K562 (cell line): ENCODE results near the gene PCMTD2. TPM values are rescaled to one million over a fixed set of nuclear protein-coding genes. Genes with fewer than 3 reads are reported as not detected.

Experiments used
- ATAC-seq: fragments of 200-7000 bp; cut with Tn5 transposase; 3 replicates; pipeline ENCODE4 v1.9.1; 2020; ENCODE audit warnings: moderate library complexity
- BruUV-seq: library from RNA; stranded (reverse); fragments of 400-500 nt; replicated peaks from 2 replicates; lab custom pipeline; 2021; lab: Mats Ljungman, UMichigan
- CTCF ChIA-PET: fragments of 300-600 bp; formaldehyde crosslinking; extraction: SDS; loops from one replicate; lab custom pipeline; 2021; ENCODE audit warnings: low intra/inter-chr PET ratio; lab: Yijun Ruan, JAX
- POLR2A ChIA-PET: fragments of 300-600, 350-650 bp; sonication (Branson Sonifier 250); formaldehyde crosslinking; extraction: SDS; loops from one replicate; lab custom pipeline; 2021; ENCODE audit warnings: antibody characterized with exemption, inconsistent platforms; lab: Yijun Ruan, JAX
- DNase-seq, 4 experiments: peaks; one replicate each; pipeline versions ENCODE4 v3.0.0 to v3.0.0-alpha.2; 2011 to 2018; ENCODE audit warnings: low spot score in 3 of 4, mixed read lengths in 3 of 4; ENCODE audit errors: extremely low read depth in 1 of 4
- FAIRE-seq: peaks from 2 replicates; lab custom pipeline; 2011; peaks lifted over from hg19 to GRCh38; lab: Jason Lieb, UNC
- H2AFZ ChIP-seq: 2 replicates; pipeline ENCODE4 v1.6.0; 2011; ENCODE audit warnings: low read depth, low read length, control low read depth, inconsistent platforms
- H3K27ac ChIP-seq: fragments of 200-600 bp; 3 replicates; pipeline ENCODE4 v1.8.0; 2011; ENCODE audit warnings: low read depth, mild to moderate bottlenecking, control low read depth, inconsistent platforms, low read length, moderate library complexity, mixed read lengths; ENCODE audit errors: extremely low read depth
- H3K27me3 ChIP-seq, 2 experiments: fragments of 300-600 bp in 1 of 2; 2 replicates in 1 of 2; 3 replicates in 1 of 2; pipeline versions ENCODE4 v1.6.0 to v1.8.0; 2011; ENCODE audit warnings: inconsistent platforms in 2 of 2, low read length in 2 of 2, mild to moderate bottlenecking in 1 of 2, mixed read lengths in 1 of 2, moderate library complexity in 1 of 2; ENCODE audit not compliant: control insufficient read depth in 2 of 2, insufficient read depth in 2 of 2
- H3K36me3 ChIP-seq: fragments of 300-600 bp; 3 replicates; pipeline ENCODE4 v1.8.0; 2011; ENCODE audit warnings: mild to moderate bottlenecking, low read length, inconsistent platforms; ENCODE audit not compliant: control insufficient read depth, insufficient read depth
- H3K4me1 ChIP-seq, 2 experiments: fragments of 200-600 bp in 1 of 2; replicated peaks in 1 of 2; 2 replicates in 1 of 2; 3 replicates in 1 of 2; pipeline versions ENCODE4 v1.5.1 to v1.8.0; 2011; ENCODE audit warnings: inconsistent platforms in 2 of 2, low read length in 2 of 2, mild to moderate bottlenecking in 1 of 2, mixed read lengths in 1 of 2, moderate library complexity in 1 of 2; ENCODE audit not compliant: control insufficient read depth in 2 of 2, insufficient read depth in 2 of 2
- H3K4me2 ChIP-seq: 2 replicates; pipeline ENCODE4 v1.6.1; 2011; ENCODE audit warnings: low read length, control low read depth, inconsistent platforms, mixed read lengths; ENCODE audit not compliant: insufficient read depth
- H3K4me3 ChIP-seq: fragments of 200-600 bp; sonication (generic), shearing (Covaris generic); 2 replicates; pipeline ENCODE4 v1.5.1; 2016; ENCODE audit warnings: control low read depth, inconsistent platforms
- H3K79me2 ChIP-seq: fragments of 200-600 bp; 3 replicates; pipeline ENCODE4 v1.8.0; 2011; ENCODE audit warnings: low read length, inconsistent platforms; ENCODE audit not compliant: control insufficient read depth, insufficient read depth
- H3K9ac ChIP-seq, 2 experiments: 2 replicates each; pipeline versions ENCODE4 v1.6.0 to v1.6.1; 2011; ENCODE audit warnings: low read depth in 2 of 2, low read length in 2 of 2, control low read depth in 1 of 2, inconsistent platforms in 1 of 2, mild to moderate bottlenecking in 1 of 2, mixed read lengths in 1 of 2; ENCODE audit not compliant: insufficient read depth in 1 of 2
- H3K9me1 ChIP-seq: one replicate; pipeline ENCODE4 v1.6.0; 2011; ENCODE audit warnings: inconsistent platforms, mild to moderate bottlenecking, low read length, moderate library complexity; ENCODE audit not compliant: control insufficient read depth, insufficient read depth
- H3K9me3 ChIP-seq: replicated peaks from 2 replicates; pipeline ENCODE4 v1.5.1; 2011; ENCODE audit warnings: low read depth, low read length, inconsistent platforms; ENCODE audit not compliant: control insufficient read depth, insufficient read depth
- H4K20me1 ChIP-seq: replicated peaks from 2 replicates; pipeline ENCODE4 v1.6.1; 2011; ENCODE audit warnings: low read length, inconsistent platforms, mixed read lengths; ENCODE audit not compliant: control insufficient read depth, insufficient read depth
- CGGBP1 ChIP-seq: fragments of 250-450 bp; sonication (Bioruptor Pico); IDR thresholded peaks from 2 replicates; pipeline ENCODE4 v1.9.0; 2021; ENCODE audit warnings: mild to moderate bottlenecking
- CHD1 ChIP-seq: fragments of 200-600 bp; sonication (generic); IDR thresholded peaks from one replicate; pipeline ENCODE4 v1.6.1; 2012; ENCODE audit warnings: mild to moderate bottlenecking, moderate library complexity, low read length, inconsistent platforms
- ETV5 ChIP-seq: sonication (generic); formaldehyde crosslinking; IDR thresholded peaks from 2 replicates; pipeline ENCODE4 v1.4.0; 2020; ENCODE audit warnings: low read depth, mild to moderate bottlenecking, missing genetic modification reagents
- HMG20B ChIP-seq: fragments of 250-450 bp; sonication (Bioruptor Pico); IDR thresholded peaks from 2 replicates; pipeline ENCODE4 v1.5.0; 2021; ENCODE audit warnings: mild to moderate bottlenecking
- ILF3 ChIP-seq: fragments of 450-650 bp; IDR thresholded peaks from 2 replicates; pipeline ENCODE4 v1.6.1; 2018; ENCODE audit warnings: antibody characterized with exemption, mild to moderate bottlenecking, moderate library complexity, borderline replicate concordance
- KLF10 ChIP-seq: fragments of 250-450 bp; sonication (Bioruptor Pico); IDR thresholded peaks from 2 replicates; pipeline ENCODE4 v1.6.1; 2021; ENCODE audit warnings: matching md5 sums
- MTF1 ChIP-seq: fragments of 250-450 bp; sonication (Bioruptor Pico); IDR thresholded peaks from 2 replicates; pipeline ENCODE4 v1.9.0; 2021; ENCODE audit warnings: moderate library complexity, mild to moderate bottlenecking, inconsistent platforms, borderline replicate concordance
- PCBP1 ChIP-seq: fragments of 200-400 bp; formaldehyde crosslinking; IDR thresholded peaks from 2 replicates; pipeline ENCODE4 v1.6.1; 2018; ENCODE audit warnings: mild to moderate bottlenecking, low read depth, low read length; ENCODE audit not compliant: poor library complexity, severe bottlenecking
- XRCC3 ChIP-seq: fragments of 450-650 bp; IDR thresholded peaks from 2 replicates; pipeline ENCODE4 v1.6.1; 2017; ENCODE audit warnings: mild to moderate bottlenecking, moderate library complexity
- YY1 ChIP-seq, 3 experiments: IDR thresholded peaks; 2 replicates each; pipeline ENCODE4 v1.6.1; 2011; ENCODE audit warnings: low read length in 2 of 3, mild to moderate bottlenecking in 2 of 3, moderate library complexity in 2 of 3, borderline replicate concordance in 1 of 3, control low read depth in 1 of 3, low read depth in 1 of 3; ENCODE audit not compliant: insufficient read depth in 3 of 3, insufficient replicate concordance in 2 of 3, control insufficient read depth in 1 of 3, insufficient read length in 1 of 3; ENCODE audit errors: extremely low read depth in 1 of 3
- ZC3H4 ChIP-seq: sonication (generic); formaldehyde crosslinking; IDR thresholded peaks from 2 replicates; pipeline ENCODE4 v1.9.0; 2021; ENCODE audit warnings: missing genetic modification reagents, borderline replicate concordance
- ZNF124 ChIP-seq: sonication (generic); formaldehyde crosslinking; IDR thresholded peaks from 2 replicates; pipeline ENCODE4 v1.8.1; 2022; ENCODE audit warnings: missing genetic modification reagents
- ZNF311 ChIP-seq: fragments of 250-450 bp; sonication (Bioruptor Pico); IDR thresholded peaks from 2 replicates; pipeline ENCODE4 v1.4.0; 2020; ENCODE audit warnings: mild to moderate bottlenecking, moderate library complexity
- ZNF644 ChIP-seq: fragments of 200-800 bp; sonication (Bioruptor generic); IDR thresholded peaks from 2 replicates; pipeline ENCODE4 v1.6.1; 2016; ENCODE audit warnings: low read depth, missing genetic modification characterization, missing compliant biosample characterization
- ZNF695 ChIP-seq: fragments of 450-650 bp; formaldehyde crosslinking; IDR thresholded peaks from 2 replicates; pipeline ENCODE4 v1.4.0; 2020; ENCODE audit warnings: mild to moderate bottlenecking, moderate library complexity
- WGBS: fragments of 100-300 bp; shearing (Covaris generic); methylation state at CpG from one replicate; pipeline ENCODE4 v1.1.6; 2016; ENCODE audit warnings: low coverage, mixed read lengths; ENCODE audit not compliant: insufficient coverage; ENCODE audit errors: missing lambda C conversion rate; 5-methylcytosine and 5-hydroxymethylcytosine counted together
- in situ Hi-C: fragments of 300-500 bp; cut with MboI; formaldehyde crosslinking; loops from 4 replicates; pipeline ENCODE4 v1.15.0; 2018; ENCODE audit warnings: inconsistent platforms, mixed read lengths
- intact Hi-C: fragments of 100-400 bp; cut with micrococcal nuclease; formaldehyde crosslinking; loops from 2 replicates; pipeline ENCODE4 v1.14.2; 2022
- polyA plus RNA-seq, 8 experiments: library from polyadenylated mRNA; depleted of rRNA in 4 of 8; stranded (reverse) in 5 of 8; unstranded in 3 of 8; fragments of >200 nt; fragmentation: Nextera tagmentation in 2 of 8; fragmentation: Illumina TruSeq in 1 of 8; extraction: Ambion mirVana in 2 of 8; extraction: Trizol in 1 of 8; gene quantifications; 2 replicates each; pipeline versions ENCODE4 v1.2.1 to v1.2.3, GENCODE V29; 2011 to 2014; ENCODE audit warnings: inconsistent platforms in 1 of 8, missing spikeins in 1 of 8
- total RNA-seq, 7 experiments: library from RNA; depleted of rRNA in 6 of 7; stranded (reverse); fragments of >200 nt in 6 of 7; fragmentation: Illumina TruSeq in 2 of 7; extraction: Trizol in 2 of 7; gene quantifications; 2 replicates each; pipeline versions ENCODE4 v1.2.1 to v1.2.3, GENCODE V29; 2011 to 2021; ENCODE audit warnings: low replicate concordance in 1 of 7
- TF ChIP-seq, protein P1 (sequence below): IDR thresholded peaks from 2 replicates; pipeline ENCODE4 v1.6.1; 2016; ENCODE audit warnings: missing genetic modification characterization, missing compliant biosample characterization
- TF ChIP-seq, protein P2 (sequence below): sonication (generic); formaldehyde crosslinking; IDR thresholded peaks from 2 replicates; pipeline ENCODE4 v1.8.0; 2022; ENCODE audit warnings: mild to moderate bottlenecking, low read depth, missing genetic modification reagents

Gene PCMTD2
- total and polyA plus RNA-seq, 9 of the 15 experiments (the other 6 are each of a cell fraction or from before 2014, with no cell fraction given): 11.3 to 49.3 (median 28.4) TPM

DNA sequence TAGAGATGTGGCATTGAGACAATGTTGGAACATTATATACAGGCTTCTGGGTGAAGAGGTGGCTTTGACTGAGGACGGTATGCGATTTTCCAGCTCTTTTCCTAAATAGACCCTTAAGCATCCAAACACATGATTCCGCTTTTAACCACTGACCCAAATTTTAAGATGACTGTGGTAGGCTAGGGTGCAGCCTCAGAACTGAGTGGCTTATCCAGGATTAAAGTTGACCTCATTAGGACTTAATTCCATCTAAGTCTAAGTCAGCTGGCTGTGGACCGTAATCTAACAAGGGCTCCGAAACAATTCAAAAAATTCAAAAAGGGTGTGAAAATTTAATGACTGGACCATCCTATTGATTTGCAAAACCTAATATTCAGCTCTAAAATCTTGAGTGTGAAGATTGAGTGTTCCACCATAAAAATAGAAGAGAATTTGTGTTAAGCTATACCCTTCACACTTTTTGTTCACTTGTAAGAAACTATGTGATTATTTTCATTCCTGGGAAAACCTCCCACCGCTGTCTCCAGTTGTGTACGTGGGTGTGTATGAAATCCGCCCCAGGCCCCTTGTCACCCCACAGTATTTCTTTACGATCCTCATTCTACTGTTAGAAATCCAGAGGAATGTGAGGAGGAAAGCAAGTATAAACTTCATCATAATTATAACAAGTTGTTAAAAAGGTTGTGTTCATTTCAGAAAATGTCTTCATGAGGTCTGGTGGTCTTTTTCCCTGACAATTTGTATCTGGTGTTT, 2.7 kb downstream of the PCMTD2 start (continued):
- no peak for TF ChIP-seq CHD1
- no peak for TF ChIP-seq MTF1 (CRISPR knock-in tag)
- no peak for TF ChIP-seq CGGBP1
- TF ChIP-seq ILF3: no peak
- no peak for TF ChIP-seq YY1 (IDR thresholded peaks at IDR 0.05; ENCODE audit: borderline replicate concordance in 1 of 3, control insufficient read depth in 1 of 3, extremely low read depth in 1 of 3, insufficient read depth in 3 of 3, insufficient read length in 1 of 3, insufficient replicate concordance in 2 of 3, low read depth in 1 of 3, low read length in 2 of 3)

DNA sequence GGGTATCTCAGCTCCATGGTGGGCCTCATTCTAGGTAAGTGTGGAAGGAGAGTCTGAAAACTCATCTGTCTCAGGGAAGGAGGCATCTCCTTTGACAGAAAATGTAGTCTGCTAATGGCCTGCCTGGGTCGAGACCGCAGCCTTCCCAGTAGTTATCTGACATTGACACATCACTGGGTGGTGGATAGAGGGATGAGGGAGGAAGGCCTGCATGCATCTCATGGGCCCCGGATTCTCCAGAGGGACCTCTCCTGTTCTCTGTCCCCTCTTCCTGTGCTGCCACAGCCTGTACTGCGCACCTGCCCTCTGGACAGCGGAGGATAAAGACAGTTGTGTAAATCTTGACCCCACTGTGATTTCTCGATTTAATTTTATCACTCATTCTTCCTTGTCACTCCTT, 4.7 kb downstream of the PCMTD2 start:
- H4K20me1 ChIP-seq: no peaks in the 10 kb centered on the region
- DNase-seq (no peak), FAIRE-seq (no peak), ATAC-seq (no peak)
- no peak overlapping the region for H2AFZ ChIP-seq
- H3K4me2 ChIP-seq: no peak overlapping the region
- in situ Hi-C loops: no loop called here
- no TSS peak for BruUV-seq
- no peak overlapping the region for H3K27ac ChIP-seq
- H3K9me1 ChIP-seq: no peaks in the 10 kb centered on the region
- POLR2A ChIA-PET: no interaction called here
- H3K4me3 ChIP-seq: no peak overlapping the region
- intact Hi-C loops: no loop called here
- no peaks in the 10 kb centered on the region for H3K9me3 ChIP-seq
- WGBS: 72% methylated on average over 5 of the region's 6 CpGs
- H3K9ac ChIP-seq: no peak overlapping the region
- peaks cover 5% of the 10 kb centered on the region; the same call in 2 of the 3 replicates for H3K36me3 ChIP-seq
- H3K27me3 ChIP-seq: no peaks in the 10 kb centered on the region
- CTCF ChIA-PET: interaction anchor here (0.7 kb wide), 1 partner anchor 19 kb away, joined by 6 read pairs; no protein-coding TSS in a partner anchor
- peaks cover 35% of the 10 kb centered on the region for H3K79me2 ChIP-seq
- H3K4me1 ChIP-seq: peaks cover 13 to 17% of the 10 kb centered on the region in 2 experiments; a peak in 4 of 5 replicates
- TF ChIP-seq, protein P1, sequence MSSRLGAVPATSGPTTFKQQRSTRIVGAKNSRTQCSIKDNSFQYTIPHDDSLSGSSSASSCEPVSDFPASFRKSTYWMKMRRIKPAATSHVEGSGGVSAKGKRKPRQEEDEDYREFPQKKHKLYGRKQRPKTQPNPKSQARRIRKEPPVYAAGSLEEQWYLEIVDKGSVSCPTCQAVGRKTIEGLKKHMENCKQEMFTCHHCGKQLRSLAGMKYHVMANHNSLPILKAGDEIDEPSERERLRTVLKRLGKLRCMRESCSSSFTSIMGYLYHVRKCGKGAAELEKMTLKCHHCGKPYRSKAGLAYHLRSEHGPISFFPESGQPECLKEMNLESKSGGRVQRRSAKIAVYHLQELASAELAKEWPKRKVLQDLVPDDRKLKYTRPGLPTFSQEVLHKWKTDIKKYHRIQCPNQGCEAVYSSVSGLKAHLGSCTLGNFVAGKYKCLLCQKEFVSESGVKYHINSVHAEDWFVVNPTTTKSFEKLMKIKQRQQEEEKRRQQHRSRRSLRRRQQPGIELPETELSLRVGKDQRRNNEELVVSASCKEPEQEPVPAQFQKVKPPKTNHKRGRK (tag): no peak
- no peak for TF ChIP-seq HMG20B (CRISPR knock-in tag)
- TF ChIP-seq, protein P2, sequence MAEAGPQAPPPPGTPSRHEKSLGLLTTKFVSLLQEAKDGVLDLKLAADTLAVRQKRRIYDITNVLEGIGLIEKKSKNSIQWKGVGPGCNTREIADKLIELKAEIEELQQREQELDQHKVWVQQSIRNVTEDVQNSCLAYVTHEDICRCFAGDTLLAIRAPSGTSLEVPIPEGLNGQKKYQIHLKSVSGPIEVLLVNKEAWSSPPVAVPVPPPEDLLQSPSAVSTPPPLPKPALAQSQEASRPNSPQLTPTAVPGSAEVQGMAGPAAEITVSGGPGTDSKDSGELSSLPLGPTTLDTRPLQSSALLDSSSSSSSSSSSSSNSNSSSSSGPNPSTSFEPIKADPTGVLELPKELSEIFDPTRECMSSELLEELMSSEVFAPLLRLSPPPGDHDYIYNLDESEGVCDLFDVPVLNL (CRISPR knock-in tag): no peak
- no peak for TF ChIP-seq ZNF124 (CRISPR knock-in tag)
- TF ChIP-seq ZNF311 (CRISPR knock-in tag): no peak
- no peak for TF ChIP-seq KLF10 (CRISPR knock-in tag)
- no peak for TF ChIP-seq ZNF695 (CRISPR knock-in tag)
- TF ChIP-seq ZNF644 (tag): no peak
- TF ChIP-seq PCBP1: no peak
- no peak for TF ChIP-seq ETV5 (CRISPR knock-in tag)
- TF ChIP-seq XRCC3: no peak
- no peak for TF ChIP-seq ZC3H4 (CRISPR knock-in tag)
